Measurements from ENCODE around the gene OPTN. TPM values are rescaled to one million over a fixed set of nuclear protein-coding genes. Genes with fewer than 3 reads are reported as not detected.

Gene OPTN
- total RNA-seq, 1 donor from 2014 or later: 43.6 TPM

Other genes starting within 250 kb of the OPTN start
- 0.07 and 0.09 TPM in 2 replicates for gene CCDC3, start 98.5 kb upstream of the OPTN start, total RNA-seq
- gene MCM10, start 61.4 kb downstream of the OPTN start, total RNA-seq: 107 and 112 TPM in 2 replicates
- not detected in 2 replicates for gene UCMA, start 134.2 kb downstream of the OPTN start, total RNA-seq
- gene PHYH, start 199.9 kb downstream of the OPTN start, total RNA-seq: 12.8 and 15.9 TPM in 2 replicates
- 59.9 and 64.2 TPM in 2 replicates for gene SEPHS1, start 248.1 kb downstream of the OPTN start, total RNA-seq